Panc1 (cell line): ENCODE data around the gene NSRP1.

Experiments used
- CTCF ChIP-seq: fragments of 450-650 bp; IDR thresholded peaks from 2 replicates; pipeline ENCODE4 v1.5.1; 2017; ENCODE audit warnings: mild to moderate bottlenecking
- POLR2AphosphoS5 ChIP-seq: IDR thresholded peaks from 2 replicates; pipeline ENCODE4 v1.6.1; 2012; ENCODE audit warnings: mild to moderate bottlenecking, low read depth, low read length, moderate library complexity
- REST ChIP-seq, 2 experiments: IDR thresholded peaks; 2 replicates each; pipeline ENCODE4 v1.6.1; 2011 to 2012; ENCODE audit warnings: low read depth in 2 of 2, control low read depth in 1 of 2, low read length in 1 of 2, mild to moderate bottlenecking in 1 of 2, moderate library complexity in 1 of 2; ENCODE audit not compliant: insufficient read depth in 1 of 2
- SIN3A ChIP-seq: IDR thresholded peaks from 2 replicates; pipeline ENCODE4 v1.6.1; 2012; ENCODE audit warnings: low read depth, mild to moderate bottlenecking, low read length, moderate library complexity, borderline replicate concordance; ENCODE audit not compliant: insufficient read depth

GRCh38 chr17:30133197-30133596 is 16.6 kb downstream of the NSRP1 start:
- TF ChIP-seq CTCF (no peak), POLR2AphosphoS5 (no peak), SIN3A (no peak), REST (IDR thresholded peaks at IDR 0.05; ENCODE audit: insufficient read depth in 1 of 2, low read depth in 2 of 2, low read length in 1 of 2) (no peak)
